Smooth muscle cell (in vitro differentiated cells): Measurements from ENCODE around the gene NEFH. TPM values are rescaled to one million over a fixed set of nuclear protein-coding genes. Genes with fewer than 3 reads are reported as not detected.
"Not testable (repeated sequence)": the region's sequence is repeated elsewhere in the genome, so short reads cannot be mapped to it uniquely, and the experiment has no call there.

Experiments used
- DNase-seq: peaks from one replicate; lab custom pipeline; 2025; ENCODE audit not compliant: unreplicated experiment; lab: John Stamatoyannopoulos, UW
- H2AFZ ChIP-seq: fragments of 200-600 bp; sonication (generic); 2 replicates; pipeline ENCODE4 v1.6.0; 2016; ENCODE audit warnings: antibody characterized with exemption, low read depth, mild to moderate bottlenecking
- H3F3A ChIP-seq: fragments of 200-600 bp; sonication (generic); 2 replicates; pipeline ENCODE4 v1.6.0; 2017; ENCODE audit warnings: antibody characterized with exemption, low read depth
- H3K27ac ChIP-seq: fragments of 200-600 bp; sonication (generic); 2 replicates; pipeline ENCODE4 v1.5.1; 2016; ENCODE audit warnings: low read depth, mild to moderate bottlenecking
- H3K27me3 ChIP-seq: fragments of 200-600 bp; sonication (generic); 2 replicates; pipeline ENCODE4 v1.6.1; 2016; ENCODE audit warnings: low read depth, mild to moderate bottlenecking
- H3K36me3 ChIP-seq: fragments of 200-600 bp; sonication (generic); 2 replicates; pipeline ENCODE4 v1.5.1; 2016; ENCODE audit warnings: low read depth
- H3K4me1 ChIP-seq: fragments of 200-600 bp; sonication (generic); 2 replicates; pipeline ENCODE4 v1.5.1; 2016; ENCODE audit warnings: low read depth
- H3K4me2 ChIP-seq: fragments of 200-600 bp; sonication (generic); 2 replicates; pipeline ENCODE4 v1.6.0; 2016; ENCODE audit warnings: mild to moderate bottlenecking
- H3K4me3 ChIP-seq: fragments of 200-600 bp; sonication (generic); 2 replicates; pipeline ENCODE4 v1.5.1; 2016; ENCODE audit warnings: mild to moderate bottlenecking
- H3K79me2 ChIP-seq: fragments of 200-600 bp; sonication (generic); 2 replicates; pipeline ENCODE4 v1.6.0; 2016; ENCODE audit warnings: low read depth, mild to moderate bottlenecking
- H3K9ac ChIP-seq: fragments of 200-600 bp; sonication (generic); 2 replicates; pipeline ENCODE4 v1.6.0; 2016; ENCODE audit warnings: low read depth
- H3K9me3 ChIP-seq: fragments of 200-600 bp; sonication (generic); replicated peaks from 2 replicates; pipeline ENCODE4 v1.5.1; 2016; ENCODE audit warnings: low read depth
- H4K20me1 ChIP-seq: fragments of 200-600 bp; sonication (generic); 2 replicates; pipeline ENCODE4 v1.6.0; 2016; ENCODE audit warnings: low read depth
- CTCF ChIP-seq: fragments of 200-600 bp; sonication (generic); IDR thresholded peaks from 2 replicates; pipeline ENCODE4 v1.5.1; 2017; ENCODE audit warnings: borderline replicate concordance, mild to moderate bottlenecking, antibody characterized with exemption; ENCODE audit not compliant: insufficient read depth, poor library complexity, severe bottlenecking
- WGBS: methylation state at CpG from one replicate; pipeline ENCODE4 v1.1.7; 2016; ENCODE audit warnings: low lambda C conversion rate; 5-methylcytosine and 5-hydroxymethylcytosine counted together
- polyA plus RNA-seq: library from polyadenylated mRNA; unstranded; fragments of >200 nt; fragmentation: Nextera tagmentation; extraction: Ambion mirVana; gene quantifications from 2 replicates; pipeline ENCODE4 v1.2.1, GENCODE V29; 2016
- total RNA-seq: library from RNA; depleted of rRNA; stranded (reverse); fragments of >200 nt; gene quantifications from 2 replicates; pipeline ENCODE4 v1.2.3, GENCODE V29; 2014

The NEFH gene
- total and polyA plus RNA-seq, 2 experiments from 2014 or later: 1.1 TPM; not detected in 1

GRCh38 chr22:29484642-29485041 is 4.6 kb downstream of the NEFH start:
- Histone ChIP-seq H3K4me2 (no peak overlapping the region), H3K4me1 (peaks cover 18% of the 10 kb centered on the region), H3K36me3 (no peaks in the 10 kb centered on the region), H3K27me3 (peaks cover 30% of the 10 kb centered on the region), H4K20me1 (no peaks in the 10 kb centered on the region), H3F3A (no peaks in the 10 kb centered on the region), H2AFZ (no peak overlapping the region), H3K27ac (no peak overlapping the region), H3K9me3 (no peaks in the 10 kb centered on the region), H3K79me2 (no peaks in the 10 kb centered on the region), H3K4me3 (no peak overlapping the region), H3K9ac (no peak overlapping the region)
- no peak for TF ChIP-seq CTCF
- WGBS: 86% methylated on average over 3 of the region's 3 CpGs
- no peak for DNase-seq

GRCh38 chr22:29485448-29485847 is 5.4 kb downstream of the NEFH start:
- no peak overlapping the region for H2AFZ ChIP-seq
- H3K9ac ChIP-seq: no peak overlapping the region
- peaks cover 11% of the 10 kb centered on the region for H3K4me1 ChIP-seq
- H3K27ac ChIP-seq: no peak overlapping the region
- H3K9me3 ChIP-seq: no peaks in the 10 kb centered on the region
- no peaks in the 10 kb centered on the region for H4K20me1 ChIP-seq
- no peak for DNase-seq
- TF ChIP-seq CTCF: no peak
- H3K27me3 ChIP-seq: peaks cover 22% of the 10 kb centered on the region
- no peak overlapping the region for H3K4me3 ChIP-seq
- 97% methylated on average over 8 of the region's 8 CpGs for WGBS
- H3F3A ChIP-seq: no peaks in the 10 kb centered on the region
- no peak overlapping the region for H3K4me2 ChIP-seq
- no peaks in the 10 kb centered on the region for H3K36me3 ChIP-seq
- no peaks in the 10 kb centered on the region for H3K79me2 ChIP-seq

GRCh38 chr22:29487426-29487986 is 7.5 kb downstream of the NEFH start:
- no peaks in the 10 kb centered on the region for H3K4me1 ChIP-seq
- H3K4me2 ChIP-seq: no peak overlapping the region
- H4K20me1 ChIP-seq: no peaks in the 10 kb centered on the region
- no peak overlapping the region for H3K27ac ChIP-seq
- H3K4me3 ChIP-seq: no peak overlapping the region
- H3K9ac ChIP-seq: no peak overlapping the region
- H3K9me3 ChIP-seq: no peaks in the 10 kb centered on the region
- DNase-seq: no peak
- no peaks in the 10 kb centered on the region for H3F3A ChIP-seq
- WGBS: 83% methylated on average over 6 of the region's 6 CpGs
- H2AFZ ChIP-seq: no peak overlapping the region
- H3K27me3 ChIP-seq: peaks cover 1% of the 10 kb centered on the region
- H3K36me3 ChIP-seq: no peaks in the 10 kb centered on the region
- H3K79me2 ChIP-seq: no peaks in the 10 kb centered on the region
- no peak for TF ChIP-seq CTCF

GRCh38 chr22:29489127-29489780 is 9.2 kb downstream of the NEFH start:
- not testable (repeated sequence) for H4K20me1 ChIP-seq, H3K9ac ChIP-seq, H3K4me2 ChIP-seq, H2AFZ ChIP-seq, H3K79me2 ChIP-seq, H3K4me1 ChIP-seq, H3K4me3 ChIP-seq, H3K36me3 ChIP-seq, H3K9me3 ChIP-seq, DNase-seq, H3F3A ChIP-seq, H3K27me3 ChIP-seq, H3K27ac ChIP-seq
- 88% methylated on average over 8 of the region's 8 CpGs for WGBS
